PC-9 (cell line): Measurements from ENCODE around the gene CD63. TPM values are rescaled to one million over a fixed set of nuclear protein-coding genes. Genes with fewer than 3 reads are reported as not detected.
A peak's percentile ranks its signal among the peaks of the same experiment; 100 is the strongest.

Experiments used
- BruUV-seq: library from RNA; stranded (reverse); fragments of 400-500 nt; replicated peaks from 2 replicates; lab custom pipeline; 2021; lab: Mats Ljungman, UMichigan
- CTCF ChIA-PET: fragments of 300-600 bp; sonication (Branson Sonifier 250); formaldehyde crosslinking; loops from one replicate; lab custom pipeline; 2022; ENCODE audit warnings: antibody characterized with exemption; lab: Charles Lee
- POLR2A ChIA-PET: fragments of 300-600 bp; sonication (Branson Sonifier 250); formaldehyde crosslinking; loops from one replicate; lab custom pipeline; 2022; ENCODE audit warnings: antibody characterized with exemption; ENCODE audit not compliant: unreplicated experiment; lab: Charles Lee
- DNase-seq, 2 experiments: peaks; one replicate each; pipeline versions ENCODE4 v3.0.0 to v3.0.0-alpha.2; 2015 to 2022; ENCODE audit warnings: mixed read lengths in 1 of 2
- H2AFZ ChIP-seq: fragments of 200-600 bp; sonication (generic); 2 replicates; pipeline ENCODE4 v1.8.1; 2017; ENCODE audit warnings: antibody characterized with exemption
- H3F3A ChIP-seq: fragments of 200-600 bp; sonication (generic); 2 replicates; pipeline ENCODE4 v1.8.1; 2017; ENCODE audit warnings: antibody characterized with exemption, mild to moderate bottlenecking, low read depth; ENCODE audit not compliant: insufficient read depth
- H3K27ac ChIP-seq: fragments of 200-600 bp; sonication (generic); 2 replicates; pipeline ENCODE4 v1.6.1; 2016; ENCODE audit warnings: mixed run types
- H3K27me3 ChIP-seq: fragments of 200-600 bp; sonication (generic); 2 replicates; pipeline ENCODE4 v1.6.1; 2016; ENCODE audit warnings: low read depth, mixed run types; ENCODE audit not compliant: insufficient read depth
- H3K36me3 ChIP-seq: fragments of 200-600 bp; sonication (generic); 2 replicates; pipeline ENCODE4 v1.6.1; 2016; ENCODE audit warnings: low read depth, mixed run types
- H3K4me1 ChIP-seq: fragments of 200-600 bp; sonication (generic); replicated peaks from 2 replicates; pipeline ENCODE4 v1.6.1; 2016; ENCODE audit warnings: mixed run types; ENCODE audit not compliant: insufficient read depth
- H3K4me2 ChIP-seq: fragments of 200-600 bp; sonication (generic); 2 replicates; pipeline ENCODE4 v1.6.1; 2017; ENCODE audit warnings: mixed run types
- H3K4me3 ChIP-seq: fragments of 200-600 bp; sonication (generic); 2 replicates; pipeline ENCODE4 v1.6.1; 2016; ENCODE audit warnings: mixed run types
- H3K79me2 ChIP-seq: fragments of 200-600 bp; sonication (generic); 2 replicates; pipeline ENCODE4 v1.6.1; 2017; ENCODE audit warnings: low read depth, mixed run types
- H3K9me2 ChIP-seq: fragments of 200-600 bp; sonication (generic); 2 replicates; pipeline ENCODE4 v1.8.1; 2017; ENCODE audit warnings: mild to moderate bottlenecking; ENCODE audit not compliant: insufficient read depth
- H3K9me3 ChIP-seq: fragments of 200-600 bp; sonication (generic); 2 replicates; pipeline ENCODE4 v1.8.1; 2016; ENCODE audit warnings: low read depth; ENCODE audit not compliant: insufficient read depth
- H4K20me1 ChIP-seq: fragments of 200-600 bp; sonication (generic); 2 replicates; pipeline ENCODE4 v1.8.1; 2017; ENCODE audit not compliant: insufficient read depth
- CTCF ChIP-seq: fragments of 200-600 bp; sonication (generic); conservative IDR thresholded peaks from 2 replicates; pipeline ENCODE4 v1.6.1; 2017; ENCODE audit warnings: mixed run types, antibody characterized with exemption, mild to moderate bottlenecking, moderate library complexity
- EZH2 ChIP-seq: fragments of 200-600 bp; sonication (generic); IDR thresholded peaks from 2 replicates; pipeline ENCODE4 v1.8.0; 2017; ENCODE audit warnings: antibody characterized with exemption, low read depth
- intact Hi-C: fragments of 100-400 bp; cut with micrococcal nuclease; formaldehyde crosslinking; loops from one replicate; pipeline ENCODE4 v1.10.0; 2022; ENCODE audit not compliant: unreplicated experiment
- total RNA-seq: library from RNA; stranded (reverse); gene quantifications from 2 replicates; pipeline ENCODE4 v1.2.3, GENCODE V29; 2021

Gene CD63
- total RNA-seq, 1 experiment from 2014 or later = 434 TPM

- Histone ChIP-seq H3K79me2 (peaks cover 21% of the 10 kb centered on the region), H3K4me3 (peak overlapping the region; percentile 100), H3K27ac (peak overlapping the region; percentile 84), H3K4me2 (peak overlapping the region; percentile 83), H3K9me3 (no peaks in the 10 kb centered on the region), H3K36me3 (peaks cover 11% of the 10 kb centered on the region; the same call in 1 of the 2 replicates), H3K27me3 (no peaks in the 10 kb centered on the region), H4K20me1 (peaks cover 30% of the 10 kb centered on the region), H3F3A (peaks cover 47% of the 10 kb centered on the region; the same call in 1 of the 2 replicates), H2AFZ (peak overlapping the region; percentile 84), H3K4me1 (peaks cover 30% of the 10 kb centered on the region), H3K9me2 (no peaks in the 10 kb centered on the region)
- intact Hi-C loops = loop anchor here (10.0 kb wide), 1 partner anchor 733 kb away; no protein-coding TSS in a partner anchor
- POLR2A ChIA-PET = no interaction called here
- no peak for TF ChIP-seq EZH2
- no peak for TF ChIP-seq CTCF
- DNase-seq = peak; percentile 53 to 61
- BruUV-seq = TSS peak; percentile 46
- CTCF ChIA-PET = no interaction called here
Measured at GRCh38 chr12:55727643-55728185, 1.1 kb downstream of the CD63 start.

GRCh38 chr12:55726971-55727370 is 1.8 kb downstream of the CD63 start:
- POLR2A ChIA-PET = no interaction called here

GRCh38 chr12:55725556-55725955 is 3.3 kb downstream of the CD63 start:
- Histone ChIP-seq H3K36me3 (peaks cover 11% of the 10 kb centered on the region; the same call in 1 of the 2 replicates), H2AFZ (no peak overlapping the region), H3K27me3 (no peaks in the 10 kb centered on the region), H3K4me1 (peaks cover 43% of the 10 kb centered on the region), H3F3A (peaks cover 67% of the 10 kb centered on the region), H3K4me3 (no peak overlapping the region), H3K9me3 (no peaks in the 10 kb centered on the region), H3K27ac (no peak overlapping the region), H3K9me2 (no peaks in the 10 kb centered on the region), H3K79me2 (peaks cover 21% of the 10 kb centered on the region), H4K20me1 (peaks cover 34% of the 10 kb centered on the region), H3K4me2 (no peak overlapping the region)
- CTCF ChIA-PET = no interaction called here
- BruUV-seq = no TSS peak
- no peak for TF ChIP-seq CTCF
- no peak for TF ChIP-seq EZH2
- POLR2A ChIA-PET = no interaction called here
- intact Hi-C loops = loop anchor here (10.0 kb wide), 1 partner anchor 731 kb away; no protein-coding TSS in a partner anchor
- no peak for DNase-seq

More at GRCh38 chr12:55726971-55727370, 1.8 kb downstream of the CD63 start:
- peak in 1 of 2 experiments; percentile 22 for DNase-seq
- no TSS peak for BruUV-seq
- intact Hi-C loops = loop anchor here (10.0 kb wide), 1 partner anchor 732 kb away; no protein-coding TSS in a partner anchor
- peaks cover 21% of the 10 kb centered on the region for H3K79me2 ChIP-seq
- no peak overlapping the region for H3K27ac ChIP-seq
- H4K20me1 ChIP-seq = peaks cover 30% of the 10 kb centered on the region
- peaks cover 11% of the 10 kb centered on the region; the same call in 1 of the 2 replicates for H3K36me3 ChIP-seq
- no peaks in the 10 kb centered on the region for H3K9me3 ChIP-seq
- peak overlapping the region; percentile 100 for H3K4me3 ChIP-seq
- H3K27me3 ChIP-seq = no peaks in the 10 kb centered on the region
- H3K4me1 ChIP-seq = peaks cover 31% of the 10 kb centered on the region
- H3K4me2 ChIP-seq = peak overlapping the region; percentile 83
- peaks cover 55% of the 10 kb centered on the region; the same call in 1 of the 2 replicates for H3F3A ChIP-seq
- TF ChIP-seq EZH2 = no peak
- no peaks in the 10 kb centered on the region for H3K9me2 ChIP-seq
- CTCF ChIA-PET = no interaction called here
- H2AFZ ChIP-seq = no peak overlapping the region
